ENCODE results near the gene FANCM.
"Not testable (repeated sequence)": the region's sequence is repeated elsewhere in the genome, so short reads cannot be mapped to it uniquely, and the experiment has no call there.

Gene FANCM

DNA sequence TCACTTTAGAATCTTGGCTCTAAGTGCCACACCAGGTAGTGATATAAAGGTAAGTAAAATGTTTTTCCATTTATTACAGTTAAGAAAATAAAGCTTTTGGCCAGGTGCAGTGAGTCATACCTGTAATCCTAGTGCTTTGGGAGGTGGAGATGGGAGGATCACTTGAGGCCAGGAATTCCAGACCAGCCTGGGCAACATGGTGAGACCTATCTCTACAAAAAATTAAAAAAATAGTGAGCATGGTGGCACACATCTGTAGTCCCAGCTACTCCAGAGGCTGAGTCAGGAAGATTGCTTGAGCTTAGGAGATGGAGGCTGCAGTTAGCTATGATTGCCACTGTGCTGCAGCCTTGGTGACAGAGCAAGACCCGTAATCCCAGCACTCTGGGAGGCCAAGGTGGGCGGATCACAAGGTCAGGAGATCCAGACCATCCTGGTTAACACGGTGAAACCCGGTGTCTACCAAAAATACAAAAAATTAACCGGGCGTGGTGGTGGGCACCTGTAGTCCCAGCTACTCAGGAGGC lies 5.0 kb downstream of the FANCM start:
- no peak for DNase-seq

DNA sequence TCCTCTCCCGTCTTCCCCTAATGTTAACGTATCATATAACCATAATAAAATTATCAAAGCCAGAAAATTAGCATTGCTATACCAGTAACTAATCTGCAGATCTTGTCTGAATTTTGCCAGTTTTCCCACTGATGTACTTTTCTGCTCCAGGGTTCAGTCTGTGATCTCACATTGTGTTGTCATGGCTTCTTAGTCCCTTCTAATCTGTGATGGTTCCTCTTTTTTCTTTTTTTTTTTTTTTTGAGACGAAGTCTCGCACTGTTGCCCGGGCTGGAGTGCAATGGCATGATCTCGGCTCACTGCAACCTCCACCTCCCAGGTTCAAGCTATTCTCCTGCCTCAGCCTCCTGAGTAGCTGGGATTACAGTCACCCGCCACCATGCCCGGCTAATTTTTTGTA lies 6.4 kb downstream of the FANCM start:
- not testable (repeated sequence) for DNase-seq

DNA sequence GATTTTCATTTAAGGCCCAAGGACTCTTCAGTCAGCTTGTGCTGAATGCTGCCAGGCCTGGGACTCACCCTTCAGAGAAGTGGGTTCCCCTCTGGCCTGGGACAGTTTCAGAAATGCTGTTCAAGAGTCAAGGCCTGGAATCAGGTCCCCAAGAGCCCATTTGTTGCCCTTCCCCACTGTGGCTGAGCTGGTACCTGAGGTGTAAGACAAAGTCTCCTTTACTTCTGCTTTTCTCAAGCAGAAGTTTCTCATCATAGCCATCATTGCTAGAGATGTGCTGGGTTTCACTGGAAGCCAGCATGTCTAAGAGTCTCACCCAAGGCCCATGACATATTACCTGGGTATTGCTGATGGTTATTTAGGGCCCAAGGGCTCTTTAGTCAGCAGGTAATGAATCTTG lies 8.9 kb downstream of the FANCM start:
- DNase-seq = no peak

DNA sequence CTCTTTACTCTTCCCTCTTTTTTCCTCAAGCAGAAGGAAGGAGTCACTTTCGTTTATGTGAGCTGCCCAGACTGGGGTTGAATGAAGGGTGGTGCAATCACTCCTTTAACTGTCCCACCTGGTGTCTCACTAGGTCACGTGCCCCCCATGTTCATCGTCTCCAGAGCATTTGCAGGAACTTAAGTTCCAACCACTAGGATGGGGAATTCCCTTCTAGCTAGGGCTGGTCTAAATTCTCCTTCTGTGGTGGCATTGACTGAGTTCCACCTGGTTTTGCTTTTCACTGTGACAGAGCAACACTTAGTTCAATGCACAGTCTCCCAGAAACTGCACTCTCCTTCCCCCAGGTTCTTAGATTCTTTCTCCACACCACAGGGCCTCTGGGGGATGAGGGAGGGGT lies 9.5 kb downstream of the FANCM start:
- no peak for DNase-seq

DNA sequence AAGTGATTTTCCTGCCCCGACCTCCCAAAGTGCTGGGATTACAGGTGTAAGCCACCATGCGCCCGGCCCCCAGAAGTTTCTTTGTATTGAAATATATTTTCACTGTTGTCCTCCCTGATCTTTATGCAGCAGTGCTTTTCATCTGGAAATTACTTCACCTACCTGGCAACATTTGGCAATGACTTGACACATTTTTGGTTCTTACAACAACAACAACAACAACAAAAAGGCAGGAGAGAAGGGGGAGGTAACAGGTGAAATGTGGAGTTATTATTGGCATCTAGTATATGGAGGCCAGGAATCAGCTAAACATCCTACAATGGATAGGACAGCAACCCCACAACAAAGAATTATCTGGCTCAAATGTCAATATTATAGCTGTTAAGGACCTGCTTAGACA lies 13.9 kb downstream of the FANCM start:
- no peak for DNase-seq

DNA sequence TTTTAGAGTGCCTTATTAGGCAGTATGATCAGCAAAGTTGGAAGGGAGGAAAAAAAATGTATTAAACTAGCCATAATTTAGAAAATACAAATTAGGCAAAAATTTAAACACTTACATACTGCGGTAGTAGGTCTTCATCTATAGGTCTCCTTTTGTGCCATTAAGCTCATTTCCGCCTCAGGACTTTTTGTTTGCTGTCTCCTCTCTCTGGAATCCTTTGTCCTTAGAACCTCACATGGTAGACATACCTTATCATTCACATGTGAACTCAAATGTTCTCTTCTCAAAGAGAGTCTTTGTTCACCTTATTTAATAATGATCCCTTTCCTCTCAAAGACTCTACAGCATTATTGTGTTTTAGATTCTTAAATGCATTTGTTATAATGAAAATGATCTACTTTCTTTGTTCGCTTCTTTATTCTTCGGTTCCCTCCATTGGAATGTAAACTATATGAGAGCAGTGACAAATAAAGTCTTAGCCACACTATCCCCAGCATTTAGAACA lies 14.7 kb downstream of the FANCM start:
- DNase-seq = no peak

GRCh38 chr14:45156067-45156466 lies 20.3 kb downstream of the FANCM start:
- no peak for DNase-seq

GRCh38 chr14:45169906-45170305 lies 34.2 kb downstream of the FANCM start:
- DNase-seq = no peak

- no peak for DNase-seq
Measured at GRCh38 chr14:45177076-45177475, 41.3 kb downstream of the FANCM start.

DNA sequence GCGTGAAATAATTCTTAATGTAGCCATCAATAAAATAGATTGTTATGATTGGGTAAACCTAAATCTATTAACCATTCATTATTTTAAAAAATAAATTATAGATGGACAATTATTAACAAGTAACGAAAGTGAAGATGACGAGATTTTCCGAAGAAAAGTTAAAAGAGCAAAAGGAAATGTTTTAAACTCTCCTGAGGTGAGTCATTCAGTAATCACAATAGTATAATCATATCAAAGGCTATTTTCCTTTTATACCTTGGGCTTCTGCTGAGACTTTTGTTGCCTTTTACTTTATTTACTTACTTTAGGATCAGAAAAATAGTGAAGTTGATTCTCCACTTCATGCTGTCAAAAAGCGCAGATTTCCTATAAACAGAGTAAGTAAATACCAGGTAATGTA lies 45.6 kb downstream of the FANCM start:
- DNase-seq = no peak

GRCh38 chr14:45181806-45182205 lies 46.1 kb downstream of the FANCM start:
- no peak for DNase-seq

- DNase-seq = no peak
Measured at GRCh38 chr14:45185100-45185814, 49.5 kb downstream of the FANCM start.

- DNase-seq = no peak
Measured at GRCh38 chr14:45194964-45195363, 59.2 kb downstream of the FANCM start.

GRCh38 chr14:45198551-45198950 lies 62.8 kb downstream of the FANCM start:
- no peak for DNase-seq

GRCh38 chr14:45199230-45199629 lies 63.5 kb downstream of the FANCM start:
- no peak for DNase-seq

DNA sequence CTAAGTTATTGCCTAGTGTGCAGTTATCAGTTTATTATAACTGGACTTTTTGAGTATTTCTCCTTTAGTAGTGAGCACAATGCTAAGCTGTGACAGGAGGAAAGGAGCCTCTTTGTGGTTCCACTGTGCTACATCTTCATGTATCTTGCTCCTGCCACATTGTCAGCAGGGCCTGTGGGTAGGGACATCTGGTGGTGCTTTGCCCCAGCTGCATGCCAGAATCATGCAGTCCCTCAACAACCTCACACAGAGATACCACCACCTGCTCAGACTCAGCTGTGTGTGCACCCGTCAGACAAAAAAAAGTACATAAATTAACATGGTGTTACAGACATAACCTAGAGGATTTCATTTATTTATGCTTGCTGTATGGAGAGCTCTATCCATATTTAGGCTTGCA lies 66.2 kb downstream of the FANCM start:
- peak; percentile 3 for DNase-seq

DNA sequence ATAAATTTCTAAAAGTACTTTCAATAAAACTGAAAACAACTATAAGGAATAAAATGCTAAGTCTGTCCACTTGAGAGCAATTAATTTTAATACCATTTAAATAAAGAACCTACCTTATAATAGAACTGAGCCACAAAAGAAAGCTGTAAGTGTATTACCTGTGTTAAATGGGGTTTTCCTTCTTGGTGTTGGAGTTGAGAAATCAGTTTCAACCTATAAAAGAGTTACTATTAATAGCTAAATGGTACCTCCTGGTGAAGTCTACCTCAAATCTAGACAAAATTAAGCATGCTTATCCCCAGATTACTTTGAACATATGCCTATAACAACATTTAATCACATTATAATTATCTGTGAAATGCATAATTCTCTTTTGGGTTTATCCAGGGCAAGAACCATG lies 68.5 kb downstream of the FANCM start:
- no peak for DNase-seq

DNA sequence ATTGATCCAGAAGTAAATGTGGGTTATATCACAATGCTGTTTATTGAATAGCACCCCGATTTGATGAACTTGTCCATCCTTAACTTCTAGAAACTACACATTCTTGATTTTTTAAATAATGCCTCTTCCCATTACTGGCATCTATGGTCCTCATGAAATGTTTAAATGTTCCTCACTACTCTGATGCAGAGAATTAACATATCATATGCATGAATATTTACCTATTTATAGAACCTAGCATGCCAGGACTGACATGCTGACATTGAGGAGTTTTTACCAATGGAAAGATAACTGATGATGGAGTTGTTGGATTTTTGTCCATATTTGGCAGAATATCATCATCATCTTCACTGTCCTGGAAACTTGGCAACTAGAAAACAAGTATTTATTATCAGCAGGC lies 74.4 kb downstream of the FANCM start:
- no peak for DNase-seq

GRCh38 chr14:45211295-45211694 lies 75.6 kb downstream of the FANCM start:
- no peak for DNase-seq

DNA sequence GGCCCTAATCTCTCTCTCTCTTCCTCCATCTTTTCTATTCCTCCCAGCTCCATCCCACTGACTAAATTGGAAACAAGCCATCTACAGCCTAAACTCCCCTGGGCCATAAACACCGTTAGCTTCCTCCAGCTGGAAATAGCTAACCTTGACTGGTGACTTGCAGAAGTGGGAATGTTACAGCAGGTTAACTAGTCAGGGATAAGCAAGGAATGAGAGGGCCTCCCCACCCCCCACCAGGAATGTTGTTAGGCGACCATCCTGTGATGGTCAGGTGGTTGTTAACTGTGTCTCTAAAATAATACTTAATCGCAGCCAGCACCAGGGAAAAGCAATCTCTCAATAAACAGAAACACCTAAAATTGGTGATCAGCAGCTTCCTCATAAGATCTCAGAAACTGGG lies 76.5 kb downstream of the FANCM start:
- no peak for DNase-seq

- not testable (repeated sequence) for DNase-seq
Measured at GRCh38 chr14:45213716-45214115, 78.0 kb downstream of the FANCM start.

DNA sequence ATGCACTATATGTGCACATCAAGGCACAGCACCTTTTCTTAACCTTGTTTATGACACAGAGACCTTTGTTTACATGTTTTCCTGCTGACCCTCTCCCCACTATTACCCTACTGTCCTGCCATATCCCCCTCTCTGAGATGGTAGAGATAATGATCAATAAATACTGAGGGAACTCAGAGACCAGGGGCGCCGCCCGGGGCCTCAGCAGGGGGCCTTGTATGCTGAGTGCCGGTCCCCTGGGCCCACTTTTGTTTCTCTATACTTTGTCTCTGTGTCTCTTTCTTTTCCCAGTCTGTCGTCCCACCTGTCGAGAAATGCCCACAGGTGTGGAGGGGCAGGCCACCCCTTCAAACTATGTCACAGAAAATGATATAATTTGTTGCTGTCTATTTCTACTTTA lies 78.6 kb downstream of the FANCM start:
- DNase-seq = not testable (repeated sequence)

DNA sequence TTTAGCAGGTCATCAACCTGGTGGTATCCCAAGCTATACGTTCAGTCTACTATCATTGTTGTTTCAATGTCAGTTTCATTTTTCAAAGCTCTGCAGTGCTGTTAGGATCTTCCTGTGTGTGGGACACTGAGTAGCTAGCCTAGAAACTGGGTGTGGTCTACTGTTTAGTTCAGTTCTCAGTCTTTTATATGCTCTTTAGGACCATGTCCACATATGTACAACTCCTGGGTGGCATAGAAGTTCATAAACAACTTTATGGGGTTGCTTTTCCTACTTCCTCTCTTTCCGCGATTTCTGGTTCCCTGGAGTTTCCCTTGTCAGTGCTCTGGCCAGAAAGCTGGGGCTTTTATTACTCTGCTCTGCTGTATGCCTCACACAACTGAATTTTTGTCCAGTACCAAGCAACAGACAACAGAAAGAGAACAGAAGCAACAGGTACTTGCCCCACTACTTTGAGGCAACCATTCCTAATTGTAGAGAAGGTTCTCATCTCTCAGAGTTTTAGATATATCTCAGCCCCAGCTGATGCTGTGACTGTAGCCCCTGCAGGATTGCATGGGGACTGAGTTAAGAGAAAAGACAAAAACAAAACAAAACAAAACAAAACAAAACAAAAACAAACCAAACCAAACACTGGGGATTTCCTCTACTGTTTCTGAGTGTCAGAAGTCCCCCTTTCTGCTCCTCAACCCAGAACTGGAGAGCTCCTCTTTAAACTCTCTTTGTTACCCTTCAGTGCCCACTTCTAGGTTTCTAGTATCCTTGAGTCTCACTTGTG lies 86.9 kb downstream of the FANCM start:
- no peak for DNase-seq

GRCh38 chr14:45227566-45227965 lies 91.8 kb downstream of the FANCM start:
- DNase-seq = no peak
